NCI-H2171 (cell line): Measurements from ENCODE around the gene DLGAP5.

Experiments used
- DNase-seq: peaks from one replicate; lab custom pipeline; 2025; lab: John Stamatoyannopoulos, UW

DLGAP5 gene

GRCh38 chr14:55180434-55180833 is 11.0 kb downstream of the DLGAP5 start:
- no peak for DNase-seq

DNA sequence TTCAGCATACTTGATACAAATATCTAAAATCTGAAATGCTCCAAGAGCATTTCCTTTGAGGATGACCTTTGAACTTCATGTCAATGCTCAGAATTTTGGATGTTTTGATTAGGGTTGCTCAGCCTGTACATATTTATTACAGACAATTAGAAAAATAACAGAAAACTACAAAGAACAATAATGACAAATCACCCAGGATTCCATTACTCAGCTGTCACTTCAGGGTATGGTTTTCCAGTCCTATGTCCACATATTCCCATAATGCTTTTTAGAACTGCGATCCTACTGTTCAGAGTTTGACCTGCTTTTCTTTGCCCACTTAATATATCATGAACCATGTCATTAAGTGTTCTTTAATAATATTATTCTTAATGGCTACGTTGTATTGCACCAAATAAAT is 11.4 kb downstream of the DLGAP5 start:
- no peak for DNase-seq

- no peak for DNase-seq
Observed at GRCh38 chr14:55170526-55170925, 20.9 kb downstream of the DLGAP5 start.

- DNase-seq = no peak
Observed at GRCh38 chr14:55160989-55161388, 30.4 kb downstream of the DLGAP5 start.

- no peak for DNase-seq
Observed at GRCh38 chr14:55158412-55158811, 33.0 kb downstream of the DLGAP5 start.

DNA sequence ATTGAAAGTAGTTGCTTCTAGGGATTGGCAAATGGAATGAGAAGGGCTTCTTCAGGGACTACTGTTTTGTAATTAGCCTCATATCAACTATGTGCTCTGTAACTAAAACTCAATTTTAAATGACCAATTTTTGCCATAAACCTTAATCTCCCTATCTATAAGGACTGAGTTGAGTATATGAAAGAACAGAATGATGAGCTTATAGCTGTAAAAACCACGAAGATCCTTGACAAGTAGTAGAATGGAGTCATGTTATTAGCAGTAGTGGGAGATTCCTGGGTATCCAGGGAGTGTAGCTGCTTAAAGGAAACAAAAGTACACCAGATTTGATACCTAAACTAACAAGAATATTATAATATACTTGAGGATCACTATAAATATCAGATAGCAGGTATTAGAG is 34.3 kb downstream of the DLGAP5 start:
- no peak for DNase-seq

- DNase-seq = peak; percentile 89
Observed at GRCh38 chr14:55153951-55154350, 37.4 kb downstream of the DLGAP5 start.

DNA sequence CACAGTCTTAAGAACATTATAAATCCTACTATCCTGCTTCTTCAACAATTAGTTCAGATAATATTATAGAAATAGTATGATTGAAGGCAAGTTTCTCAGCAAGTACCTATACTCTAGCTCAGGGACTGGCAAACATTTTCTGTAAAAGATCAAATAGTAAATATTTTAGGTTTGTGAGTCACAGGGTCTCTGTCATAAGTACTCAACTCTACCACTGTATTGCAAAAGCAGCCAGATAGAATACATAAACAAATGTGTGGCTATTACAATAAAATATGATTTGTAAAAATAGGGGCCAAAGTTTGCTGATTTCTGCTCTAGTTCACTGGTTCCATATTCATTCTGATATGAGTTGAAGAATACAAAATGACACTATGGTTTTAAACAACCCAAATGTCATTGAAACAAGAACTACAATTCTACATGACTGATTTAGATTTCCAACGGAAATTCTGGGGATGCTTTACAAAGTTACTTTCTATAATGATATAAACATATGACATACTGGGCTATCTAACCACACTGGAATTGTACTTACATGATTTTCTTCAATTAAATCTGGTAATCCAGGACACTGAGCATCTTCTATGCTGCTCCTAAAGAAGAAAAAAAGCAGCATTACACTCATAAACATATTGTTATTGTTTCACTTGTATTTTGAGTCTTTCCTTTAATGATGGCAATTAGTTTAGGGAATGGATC is 39.2 kb downstream of the DLGAP5 start:
- no peak for DNase-seq

GRCh38 chr14:55151601-55152000 is 39.8 kb downstream of the DLGAP5 start:
- no peak for DNase-seq

DNA sequence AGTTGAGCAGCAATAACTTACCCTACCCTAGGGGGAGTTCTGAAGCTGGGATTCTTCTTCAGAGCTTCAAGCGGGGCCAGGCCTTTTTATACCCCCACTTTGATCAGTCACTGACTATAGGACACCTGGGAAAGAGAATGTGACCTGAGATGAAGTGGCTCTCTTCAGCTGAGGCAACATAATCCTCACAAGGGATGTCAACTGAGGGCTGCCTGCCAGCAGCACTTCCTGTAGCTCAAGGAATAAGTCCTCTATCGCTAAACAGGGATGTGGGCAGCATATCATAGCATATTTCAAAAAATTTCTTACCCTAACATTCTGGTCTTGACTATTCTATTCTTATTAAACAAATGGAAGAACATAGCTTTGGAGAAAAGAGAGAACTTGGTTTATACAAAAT is 45.0 kb downstream of the DLGAP5 start:
- no peak for DNase-seq

- no peak for DNase-seq
Observed at GRCh38 chr14:55142466-55142865, 48.9 kb downstream of the DLGAP5 start.

DNA sequence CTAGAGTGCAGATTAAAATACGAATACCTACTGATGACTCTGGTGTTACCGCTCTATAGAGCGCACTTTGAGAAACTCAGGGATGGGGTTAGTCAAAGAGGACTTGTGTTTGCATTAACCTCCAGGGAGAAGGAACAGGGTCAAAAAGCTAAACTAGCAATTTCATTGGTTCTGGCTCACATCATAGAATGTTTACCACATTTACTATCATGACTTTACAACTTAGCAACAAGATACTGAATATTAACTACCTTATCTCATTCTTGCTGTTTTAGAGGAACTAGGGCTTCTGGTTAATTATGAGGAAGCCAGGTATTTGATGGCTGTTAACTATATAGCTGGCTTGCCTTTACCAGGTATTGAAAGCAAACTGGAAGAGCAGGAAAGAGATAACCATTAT is 49.6 kb downstream of the DLGAP5 start:
- DNase-seq = no peak

DNA sequence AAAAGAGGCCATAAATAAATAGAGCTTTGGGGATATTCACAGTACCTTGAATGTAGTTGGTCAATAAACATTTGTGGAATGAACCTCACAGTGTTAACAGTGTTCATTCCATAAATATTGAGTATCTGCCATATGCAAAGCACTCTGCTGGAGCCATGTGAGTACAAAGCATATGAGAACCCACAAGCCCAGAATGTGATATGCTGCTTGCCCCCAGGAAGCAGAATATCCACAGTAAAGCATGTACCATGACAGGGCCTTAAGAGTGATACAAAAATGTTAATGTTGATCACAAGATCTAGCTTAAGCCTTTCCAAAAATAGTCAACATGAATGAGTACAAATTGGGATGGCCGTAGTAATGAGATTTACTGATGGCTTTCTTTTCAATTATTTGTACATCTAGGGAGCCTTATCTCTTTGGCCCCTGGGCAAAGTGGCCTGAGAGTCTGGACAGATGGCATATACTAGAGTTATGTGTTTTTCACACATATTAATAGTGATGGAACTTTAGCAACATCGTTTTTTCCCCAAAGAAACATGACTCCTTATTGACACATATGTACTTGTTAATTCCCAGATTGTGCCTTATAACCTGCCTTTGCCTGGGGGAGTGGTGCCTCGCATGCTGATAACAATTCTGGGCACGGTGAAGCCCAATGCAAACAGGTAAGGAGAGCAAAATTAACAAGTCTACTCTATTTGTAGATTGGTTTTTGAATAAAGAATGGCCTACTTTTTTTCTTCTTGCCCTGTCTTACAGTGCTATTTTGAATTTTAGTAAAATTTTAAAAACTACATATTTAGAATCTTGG is 51.5 kb downstream of the DLGAP5 start:
- DNase-seq = no peak

GRCh38 chr14:55139141-55139540 is 52.2 kb downstream of the DLGAP5 start:
- no peak for DNase-seq

DNA sequence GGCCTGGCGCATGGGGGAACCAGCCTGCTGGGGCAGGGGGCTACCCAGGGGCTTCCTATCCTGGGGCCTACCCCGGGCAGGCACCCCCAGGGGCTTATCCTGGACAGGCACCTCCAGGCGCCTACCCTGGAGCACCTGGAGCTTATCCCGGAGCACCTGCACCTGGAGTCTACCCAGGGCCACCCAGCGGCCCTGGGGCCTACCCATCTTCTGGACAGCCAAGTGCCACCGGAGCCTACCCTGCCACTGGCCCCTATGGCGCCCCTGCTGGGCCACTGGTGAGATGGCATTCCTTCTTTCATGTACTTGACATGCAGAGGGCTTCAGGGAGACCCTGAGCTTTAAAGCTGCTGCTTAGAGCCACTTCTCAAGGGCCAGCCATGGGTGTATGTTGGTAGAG is 53.3 kb downstream of the DLGAP5 start:
- DNase-seq = no peak

- no peak for DNase-seq
Observed at GRCh38 chr14:55136885-55137786, 54.2 kb downstream of the DLGAP5 start.

- no peak for DNase-seq
Observed at GRCh38 chr14:55136241-55136640, 55.1 kb downstream of the DLGAP5 start.

- DNase-seq = no peak
Observed at GRCh38 chr14:55133416-55133815, 58.0 kb downstream of the DLGAP5 start.

DNA sequence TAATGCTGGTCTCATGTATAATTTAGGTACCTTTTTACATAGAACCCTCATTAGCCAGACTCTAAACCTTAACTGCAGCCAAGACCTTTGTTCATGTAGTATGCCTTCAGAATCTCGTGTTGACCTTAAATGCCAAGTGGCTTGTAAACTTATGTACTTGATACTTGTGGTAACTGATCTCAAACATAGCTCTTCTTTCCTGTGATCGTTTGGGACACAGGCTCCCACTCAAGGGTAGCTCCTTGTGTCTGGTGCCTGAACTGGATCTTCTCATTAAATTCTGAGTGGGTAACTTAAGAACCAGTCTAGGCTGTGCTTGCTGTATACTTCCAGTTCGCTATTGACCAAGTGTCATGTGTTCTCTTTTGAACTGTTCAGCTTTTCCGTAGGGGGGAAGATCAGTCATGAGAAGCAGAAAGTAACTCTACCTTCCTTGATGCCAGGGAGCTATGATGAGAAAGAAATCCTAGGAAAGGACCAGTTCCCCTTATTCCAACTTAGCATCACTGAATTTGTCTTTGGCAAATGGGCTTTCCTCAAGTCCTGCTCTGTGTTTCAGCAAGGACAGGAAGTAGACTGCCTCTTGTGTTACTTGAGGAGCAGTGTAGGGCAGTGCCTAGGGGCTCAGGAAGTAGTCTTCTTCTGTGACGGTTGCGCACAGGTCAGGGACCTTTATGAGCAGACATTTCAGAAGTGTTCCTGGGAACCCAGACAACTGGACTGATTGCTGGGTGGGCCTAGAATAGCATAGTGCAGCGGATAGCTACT is 59.8 kb downstream of the DLGAP5 start:
- no peak for DNase-seq

- DNase-seq = no peak
Observed at GRCh38 chr14:55130196-55130550, 61.2 kb downstream of the DLGAP5 start.

DNA sequence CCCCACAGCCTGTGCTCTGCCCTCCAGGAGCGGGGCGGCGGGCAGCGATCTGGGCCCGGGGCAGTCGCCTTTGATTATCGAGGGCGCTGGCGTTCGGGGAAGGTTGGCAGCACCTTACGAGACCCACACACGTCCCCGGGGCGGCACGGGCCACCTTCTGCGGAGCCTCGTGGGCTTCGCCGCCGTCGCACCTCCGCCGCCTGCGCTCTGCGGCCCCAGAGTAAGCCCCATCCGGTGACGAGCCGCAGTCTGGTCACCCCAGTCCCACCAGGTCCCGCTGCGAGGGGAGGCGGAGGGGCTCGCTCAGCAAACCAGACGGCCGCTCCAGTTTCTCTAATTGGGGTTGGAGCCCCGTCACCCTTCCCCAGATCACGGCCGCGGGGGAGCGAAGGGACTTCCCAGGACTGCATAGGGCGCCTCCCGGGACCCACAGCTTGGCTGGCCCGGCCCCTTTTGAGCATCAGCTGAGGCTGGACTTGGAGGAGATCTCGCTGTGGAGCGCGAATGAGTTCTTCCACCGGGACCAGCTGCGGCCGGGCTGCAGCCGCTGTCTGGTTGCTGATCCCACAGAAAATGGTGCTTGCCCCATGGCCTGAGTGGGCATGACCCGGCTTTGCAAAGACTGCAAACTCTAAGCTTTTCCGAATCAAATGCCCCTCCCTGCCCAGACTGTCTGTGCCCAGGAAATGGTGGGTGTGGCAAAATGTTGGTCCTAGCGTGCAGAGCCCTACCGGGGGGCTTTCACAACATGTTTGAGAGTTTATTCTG is 61.8 kb downstream of the DLGAP5 start:
- DNase-seq = no peak
